ENCODE data around the gene KRT222.

The KRT222 gene

DNA sequence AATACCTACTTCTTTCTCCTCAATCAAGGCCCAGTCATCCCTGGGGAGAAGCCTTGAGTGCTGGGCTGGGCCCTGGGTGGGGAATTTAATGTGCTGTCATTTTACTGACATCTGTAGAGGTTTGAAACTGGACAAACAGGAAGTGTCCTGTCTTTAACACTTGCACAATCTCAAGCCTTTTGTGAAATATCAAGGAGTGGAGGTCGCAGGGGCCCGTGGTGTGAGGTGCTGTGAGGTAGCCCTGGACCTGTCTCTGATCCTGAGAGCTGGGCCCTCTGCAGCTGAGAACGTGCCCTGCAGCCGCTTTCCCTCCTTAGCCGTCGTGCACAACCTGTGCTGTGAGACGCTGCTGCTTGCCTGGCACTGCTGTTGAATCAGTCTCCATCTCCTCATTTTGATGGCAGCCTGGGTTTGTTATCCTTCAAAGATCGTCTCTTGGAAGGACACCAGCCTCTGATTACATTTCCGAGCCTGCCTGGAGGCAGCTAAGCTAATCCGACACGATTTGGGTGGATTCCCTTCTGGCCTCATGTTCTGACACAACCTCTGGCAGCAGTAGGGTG is 47.2 kb downstream of the KRT222 start:
- H3K27me3 ChIP-seq (replicated peaks in 2 of 5; ENCODE audit: control insufficient read depth in 4 of 5, insufficient read depth in 5 of 5, low read length in 4 of 5), result peaks cover 0 to 9% (median 0%) of the 10 kb centered on the region in 5 experiments
- no peaks in the 10 kb centered on the region for H3K9me3 ChIP-seq (ENCODE audit: control extremely low read depth in 1 of 5, control insufficient read depth in 4 of 5, insufficient read depth in 2 of 5, low read depth in 1 of 5, low read length in 4 of 5)
- no peak overlapping the region for H3K27ac ChIP-seq (ENCODE audit: insufficient read depth in 1 of 2, low read depth in 1 of 2, low read length in 2 of 2, poor library complexity in 1 of 2, severe bottlenecking in 2 of 2)
- no peak for DNase-seq
- H3K4me3 ChIP-seq (ENCODE audit: control insufficient read depth in 1 of 7, extremely low read depth in 1 of 7, insufficient read depth in 4 of 7, low read depth in 2 of 7, low read length in 6 of 7), result no peak overlapping the region
- H3K4me1 ChIP-seq (ENCODE audit: control extremely low read depth in 1 of 4, control insufficient read depth in 4 of 4, insufficient read depth in 4 of 4, low read length in 3 of 4), result peaks cover 3 to 27% (median 15%) of the 10 kb centered on the region in 4 experiments
- ChIA-PET CTCF (interaction anchor here (0.9 to 5.7 kb wide), 3 partner anchors 14 to 56 kb away, joined by 3 to 42 read pairs (median 3); no protein-coding TSS in a partner anchor), POLR2A (no interaction called here)
- 97% methylated on average over 6 of the region's 11 CpGs for WGBS (ENCODE audit: insufficient coverage)
- H3K36me3 ChIP-seq (ENCODE audit: control insufficient read depth in 4 of 4, insufficient read depth in 4 of 4, low read length in 3 of 4), result no peaks in the 10 kb centered on the region

DNA sequence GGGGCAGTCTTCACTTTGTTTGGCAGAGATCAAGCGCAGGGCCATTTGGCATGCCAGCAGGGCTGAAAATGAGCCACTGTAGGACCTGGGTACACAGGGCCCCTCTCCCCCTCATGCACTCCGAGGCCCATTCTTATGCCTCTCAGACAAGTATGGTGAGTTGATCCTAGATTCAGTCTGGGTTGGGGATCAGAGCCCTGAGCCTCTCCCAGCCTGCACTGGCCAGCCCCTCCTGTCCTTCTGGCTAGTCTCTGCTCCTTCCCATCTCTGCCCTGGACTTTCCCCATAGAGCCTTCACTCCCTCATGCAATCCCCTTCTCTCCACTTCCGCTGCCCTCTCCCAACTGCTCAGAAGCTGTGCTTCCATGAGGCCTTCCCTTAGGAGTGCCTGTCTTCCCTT is 48.4 kb downstream of the KRT222 start:
- Histone ChIP-seq H3K9me3 (ENCODE audit: control extremely low read depth in 1 of 5, control insufficient read depth in 4 of 5, insufficient read depth in 2 of 5, low read depth in 1 of 5, low read length in 4 of 5) (no peaks in the 10 kb centered on the region), H3K27ac (ENCODE audit: insufficient read depth in 1 of 2, low read depth in 1 of 2, low read length in 2 of 2, poor library complexity in 1 of 2, severe bottlenecking in 2 of 2) (no peak overlapping the region), H3K4me3 (ENCODE audit: control insufficient read depth in 1 of 7, extremely low read depth in 1 of 7, insufficient read depth in 4 of 7, low read depth in 2 of 7, low read length in 6 of 7) (no peak overlapping the region), H3K27me3 (replicated peaks in 2 of 5; ENCODE audit: control insufficient read depth in 4 of 5, insufficient read depth in 5 of 5, low read length in 4 of 5) (peaks cover 0 to 9% (median 0%) of the 10 kb centered on the region in 5 experiments), H3K4me1 (ENCODE audit: control extremely low read depth in 1 of 4, control insufficient read depth in 4 of 4, insufficient read depth in 4 of 4, low read length in 3 of 4) (peaks cover 0 to 15% (median 9%) of the 10 kb centered on the region in 4 experiments), H3K36me3 (ENCODE audit: control insufficient read depth in 4 of 4, insufficient read depth in 4 of 4, low read length in 3 of 4) (no peaks in the 10 kb centered on the region)
- ChIA-PET CTCF (interaction anchor here (0.5 to 5.7 kb wide), 3 partner anchors 12 to 149 kb away, joined by 3 to 42 read pairs (median 19); no protein-coding TSS in a partner anchor), POLR2A (no interaction called here)
- DNase-seq, result no peak
- 100% methylated on average over 2 of the region's 3 CpGs for WGBS (ENCODE audit: insufficient coverage)

DNA sequence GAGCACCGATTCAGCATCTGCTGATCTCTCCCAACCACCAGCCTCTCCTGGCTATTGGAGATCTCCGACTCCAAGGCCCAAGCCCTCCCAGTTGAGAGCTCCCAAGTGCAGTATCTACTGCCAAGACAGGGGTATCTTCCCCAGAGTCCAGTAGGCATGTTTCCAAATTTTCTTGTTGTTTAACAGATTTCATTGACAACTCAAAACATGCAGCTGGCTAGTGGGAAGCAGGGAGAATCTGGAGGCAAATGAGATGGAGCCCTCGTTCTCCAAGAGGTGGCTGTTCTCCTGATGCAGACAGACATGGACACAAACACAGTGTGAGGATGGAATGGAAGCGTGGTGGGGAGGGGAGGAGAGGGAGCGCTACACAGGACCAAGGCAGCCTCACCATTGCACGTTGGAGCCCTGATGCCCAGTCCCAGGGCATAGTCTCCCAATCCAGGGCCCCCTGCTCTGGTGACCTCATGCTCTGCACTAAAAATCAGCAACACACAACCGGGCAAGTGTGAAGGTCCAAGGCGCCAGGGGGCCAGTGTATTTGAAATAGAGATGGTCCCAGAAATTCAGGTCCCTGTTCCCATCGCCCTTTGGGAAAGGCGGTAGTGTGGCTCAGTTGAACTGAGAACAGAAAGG is 49.0 kb downstream of the KRT222 start:
- Histone ChIP-seq H3K4me1 (ENCODE audit: control extremely low read depth in 1 of 4, control insufficient read depth in 4 of 4, insufficient read depth in 4 of 4, low read length in 3 of 4) (peaks cover 0 to 15% (median 9%) of the 10 kb centered on the region in 4 experiments), H3K36me3 (ENCODE audit: control insufficient read depth in 4 of 4, insufficient read depth in 4 of 4, low read length in 3 of 4) (no peaks in the 10 kb centered on the region), H3K27ac (ENCODE audit: insufficient read depth in 1 of 2, low read depth in 1 of 2, low read length in 2 of 2, poor library complexity in 1 of 2, severe bottlenecking in 2 of 2) (no peak overlapping the region), H3K9me3 (ENCODE audit: control extremely low read depth in 1 of 5, control insufficient read depth in 4 of 5, insufficient read depth in 2 of 5, low read depth in 1 of 5, low read length in 4 of 5) (no peaks in the 10 kb centered on the region), H3K4me3 (ENCODE audit: control insufficient read depth in 1 of 7, extremely low read depth in 1 of 7, insufficient read depth in 4 of 7, low read depth in 2 of 7, low read length in 6 of 7) (no peak overlapping the region), H3K27me3 (replicated peaks in 2 of 5; ENCODE audit: control insufficient read depth in 4 of 5, insufficient read depth in 5 of 5, low read length in 4 of 5) (peaks cover 0 to 8% (median 0%) of the 10 kb centered on the region in 5 experiments)
- 94% methylated on average over 7 of the region's 10 CpGs for WGBS (ENCODE audit: insufficient coverage)
- CTCF ChIA-PET, result interaction anchor here (0.7 to 5.7 kb wide), 5 partner anchors 9 to 54 kb away, joined by 3 to 42 read pairs (median 5); no protein-coding TSS in a partner anchor
- DNase-seq, result no peak
- POLR2A ChIA-PET, result interaction anchor here (0.9 kb wide), 1 partner anchor 49 kb away, joined by 3 read pairs; the partner anchor contains the start of gene KRT222

DNA sequence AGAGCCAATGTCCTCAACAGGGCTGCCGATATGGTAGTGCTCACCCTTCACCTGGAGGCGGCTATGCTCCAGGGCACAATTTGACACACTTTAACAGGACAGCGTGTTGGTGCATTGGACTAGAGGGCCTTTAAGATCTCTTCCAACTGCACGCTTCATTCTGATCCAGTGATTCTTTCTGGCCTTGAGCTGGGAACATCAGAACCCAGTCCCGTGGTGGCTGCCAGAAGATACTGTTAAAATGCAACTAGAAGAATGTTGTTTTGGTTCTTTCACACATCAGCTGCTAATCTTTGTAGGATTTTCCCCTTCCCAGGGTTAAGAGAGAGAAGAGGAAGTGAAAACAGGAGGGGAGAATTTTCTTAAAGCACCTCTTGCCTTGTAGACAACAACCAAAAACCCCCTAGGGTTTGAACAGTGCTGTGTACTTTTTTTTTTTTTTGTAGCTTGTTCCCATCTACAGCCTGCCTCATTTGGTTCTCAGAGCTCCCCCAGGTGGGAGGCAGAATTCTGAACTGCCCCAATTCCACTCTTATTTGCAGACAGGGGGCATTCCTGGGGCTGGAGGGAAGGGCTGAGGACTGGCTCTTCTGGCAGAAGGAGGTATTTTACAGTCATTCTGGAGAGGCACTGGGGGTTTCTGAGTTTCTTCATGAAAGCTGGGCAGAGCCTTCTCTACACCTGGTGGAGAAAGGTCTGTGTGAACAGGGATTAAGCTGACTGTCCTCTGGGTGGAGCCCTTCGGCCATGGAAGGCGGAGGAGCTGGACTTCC is 49.7 kb downstream of the KRT222 start:
- DNase-seq, result peak; percentile 29 to 39 (median 35)
- no peaks in the 10 kb centered on the region for H3K36me3 ChIP-seq (ENCODE audit: control insufficient read depth in 4 of 4, insufficient read depth in 4 of 4, low read length in 3 of 4)
- CTCF ChIA-PET, result interaction anchor here (0.7 to 5.7 kb wide), 5 partner anchors 10 to 54 kb away, joined by 3 to 42 read pairs (median 5); no protein-coding TSS in a partner anchor
- no peaks in the 10 kb centered on the region for H3K9me3 ChIP-seq (ENCODE audit: control extremely low read depth in 1 of 5, control insufficient read depth in 4 of 5, insufficient read depth in 2 of 5, low read depth in 1 of 5, low read length in 4 of 5)
- H3K27me3 ChIP-seq (replicated peaks in 2 of 5; ENCODE audit: control insufficient read depth in 4 of 5, insufficient read depth in 5 of 5, low read length in 4 of 5), result peaks cover 0 to 6% (median 0%) of the 10 kb centered on the region in 5 experiments
- H3K4me3 ChIP-seq (ENCODE audit: control insufficient read depth in 1 of 7, extremely low read depth in 1 of 7, insufficient read depth in 4 of 7, low read depth in 2 of 7, low read length in 6 of 7), result no peak overlapping the region
- 92% methylated on average over 6 of the region's 7 CpGs for WGBS (ENCODE audit: insufficient coverage)
- POLR2A ChIA-PET, result interaction anchor here (0.8 to 0.9 kb wide), 2 partner anchors 33 to 50 kb away, joined by 3 read pairs; partner anchors contain the start of gene KRT222
- no peak overlapping the region for H3K27ac ChIP-seq (ENCODE audit: insufficient read depth in 1 of 2, low read depth in 1 of 2, low read length in 2 of 2, poor library complexity in 1 of 2, severe bottlenecking in 2 of 2)
- H3K4me1 ChIP-seq (ENCODE audit: control extremely low read depth in 1 of 4, control insufficient read depth in 4 of 4, insufficient read depth in 4 of 4, low read length in 3 of 4), result peaks cover 0 to 15% (median 9%) of the 10 kb centered on the region in 4 experiments

DNA sequence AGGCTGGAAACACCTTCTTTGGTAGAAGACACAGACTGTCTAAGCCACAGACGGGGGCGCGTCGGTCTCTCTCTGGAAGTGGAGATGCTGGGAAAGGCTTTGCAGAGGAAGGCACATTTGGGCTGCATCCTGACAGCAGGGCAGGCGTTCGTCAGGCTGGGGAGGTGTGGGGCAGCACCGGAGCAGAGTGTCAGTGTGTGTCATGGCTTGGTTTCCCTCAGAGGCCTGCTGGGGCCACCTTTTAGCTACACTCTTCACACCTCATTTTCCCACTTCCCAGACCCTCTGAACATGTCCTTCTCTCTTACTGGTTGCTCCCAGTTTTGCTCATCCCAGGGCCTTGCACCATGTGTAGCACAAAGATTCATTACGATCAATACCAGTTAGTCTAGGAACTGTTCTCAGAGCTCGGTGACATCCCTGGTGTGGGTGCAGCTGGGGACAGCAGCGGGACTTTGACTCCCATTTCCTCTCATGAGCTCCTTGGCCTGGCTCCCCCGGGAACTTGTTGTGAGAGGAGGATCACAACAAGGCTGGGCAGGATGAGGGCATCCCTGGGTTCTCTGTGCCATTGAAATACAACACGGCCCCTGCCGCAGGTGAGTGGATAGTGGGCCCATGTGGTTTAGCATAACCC is 50.4 kb downstream of the KRT222 start:
- Histone ChIP-seq H3K27ac (ENCODE audit: insufficient read depth in 1 of 2, low read depth in 1 of 2, low read length in 2 of 2, poor library complexity in 1 of 2, severe bottlenecking in 2 of 2) (no peak overlapping the region), H3K36me3 (ENCODE audit: control insufficient read depth in 4 of 4, insufficient read depth in 4 of 4, low read length in 3 of 4) (no peaks in the 10 kb centered on the region), H3K27me3 (replicated peaks in 2 of 5; ENCODE audit: control insufficient read depth in 4 of 5, insufficient read depth in 5 of 5, low read length in 4 of 5) (peaks cover 0 to 6% (median 0%) of the 10 kb centered on the region in 5 experiments), H3K9me3 (ENCODE audit: control extremely low read depth in 1 of 5, control insufficient read depth in 4 of 5, insufficient read depth in 2 of 5, low read depth in 1 of 5, low read length in 4 of 5) (no peaks in the 10 kb centered on the region), H3K4me3 (ENCODE audit: control insufficient read depth in 1 of 7, extremely low read depth in 1 of 7, insufficient read depth in 4 of 7, low read depth in 2 of 7, low read length in 6 of 7) (no peak overlapping the region), H3K4me1 (ENCODE audit: control extremely low read depth in 1 of 4, control insufficient read depth in 4 of 4, insufficient read depth in 4 of 4, low read length in 3 of 4) (peaks cover 0 to 11% (median 6%) of the 10 kb centered on the region in 4 experiments)
- ChIA-PET POLR2A (interaction anchor here (0.8 kb wide), 1 partner anchor 33 kb away, joined by 3 read pairs; no protein-coding TSS in a partner anchor), CTCF (interaction anchor here (1.0 to 5.7 kb wide), 5 partner anchors 10 to 60 kb away, joined by 3 to 42 read pairs (median 5); no protein-coding TSS in a partner anchor)
- no peak for DNase-seq
- WGBS (ENCODE audit: insufficient coverage), result 93% methylated on average over 11 of the region's 13 CpGs

DNA sequence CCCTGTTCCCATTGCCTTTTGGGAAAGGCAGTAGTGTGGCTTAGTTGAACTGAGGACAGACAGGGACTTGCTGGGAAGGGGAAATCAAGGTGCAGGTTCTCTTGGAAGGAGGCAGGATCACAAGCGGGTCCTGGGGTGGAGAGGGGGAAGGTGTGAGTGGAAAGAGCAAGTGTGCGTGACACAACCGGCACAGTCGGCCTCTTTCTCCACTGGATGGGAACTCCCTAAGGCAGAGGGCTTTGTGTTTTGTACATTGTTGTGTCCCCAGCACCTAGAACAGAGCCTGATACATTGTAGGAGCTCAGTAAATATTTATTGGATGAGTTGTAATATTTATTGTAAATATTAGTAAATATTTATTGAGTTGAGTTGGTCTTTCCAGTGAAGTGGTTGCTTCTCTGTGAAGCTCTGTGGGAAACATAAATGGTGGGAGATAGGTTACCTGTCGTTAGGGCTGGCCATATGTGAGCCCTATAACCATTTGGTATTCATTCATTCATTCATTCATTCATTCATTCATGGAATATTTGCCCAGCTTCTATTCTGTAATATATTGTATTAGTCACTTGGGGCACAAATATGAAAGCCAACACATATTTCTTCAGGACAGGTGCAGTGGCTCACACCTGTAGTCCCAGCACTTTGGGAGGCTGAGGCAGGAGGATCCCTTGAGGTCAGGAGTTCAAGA is 51.4 kb downstream of the KRT222 start:
- no peaks in the 10 kb centered on the region for H3K36me3 ChIP-seq (ENCODE audit: control insufficient read depth in 4 of 4, insufficient read depth in 4 of 4, low read length in 3 of 4)
- H3K27ac ChIP-seq (ENCODE audit: insufficient read depth in 1 of 2, low read depth in 1 of 2, low read length in 2 of 2, poor library complexity in 1 of 2, severe bottlenecking in 2 of 2), result no peak overlapping the region
- no peak overlapping the region for H3K4me3 ChIP-seq (ENCODE audit: control insufficient read depth in 1 of 7, extremely low read depth in 1 of 7, insufficient read depth in 4 of 7, low read depth in 2 of 7, low read length in 6 of 7)
- POLR2A ChIA-PET, result interaction anchor here (0.6 kb wide), 1 partner anchor 34 kb away, joined by 3 read pairs; no protein-coding TSS in a partner anchor
- no peaks in the 10 kb centered on the region for H3K9me3 ChIP-seq (ENCODE audit: control extremely low read depth in 1 of 5, control insufficient read depth in 4 of 5, insufficient read depth in 2 of 5, low read depth in 1 of 5, low read length in 4 of 5)
- peaks cover 0 to 6% (median 0%) of the 10 kb centered on the region in 5 experiments for H3K27me3 ChIP-seq (replicated peaks in 2 of 5; ENCODE audit: control insufficient read depth in 4 of 5, insufficient read depth in 5 of 5, low read length in 4 of 5)
- DNase-seq, result no peak
- 100% methylated on average over 4 of the region's 5 CpGs for WGBS (ENCODE audit: insufficient coverage)
- H3K4me1 ChIP-seq (ENCODE audit: control extremely low read depth in 1 of 4, control insufficient read depth in 4 of 4, insufficient read depth in 4 of 4, low read length in 3 of 4), result peaks cover 0 to 11% (median 6%) of the 10 kb centered on the region in 4 experiments
- CTCF ChIA-PET, result interaction anchor here (1.3 to 5.7 kb wide), 3 partner anchors 9 to 59 kb away, joined by 3 to 42 read pairs (median 19); no protein-coding TSS in a partner anchor
